GM18498 (cell line): ENCODE results near the gene TMF1.

ENCODE experiments used
- ATAC-seq: cut with Tn5 transposase; IDR thresholded peaks from one replicate; pipeline ENCODE4 v1.9.1; 2021; ENCODE audit warnings: mild to moderate bottlenecking, moderate library complexity; ENCODE audit not compliant: unreplicated experiment

TMF1 gene

DNA sequence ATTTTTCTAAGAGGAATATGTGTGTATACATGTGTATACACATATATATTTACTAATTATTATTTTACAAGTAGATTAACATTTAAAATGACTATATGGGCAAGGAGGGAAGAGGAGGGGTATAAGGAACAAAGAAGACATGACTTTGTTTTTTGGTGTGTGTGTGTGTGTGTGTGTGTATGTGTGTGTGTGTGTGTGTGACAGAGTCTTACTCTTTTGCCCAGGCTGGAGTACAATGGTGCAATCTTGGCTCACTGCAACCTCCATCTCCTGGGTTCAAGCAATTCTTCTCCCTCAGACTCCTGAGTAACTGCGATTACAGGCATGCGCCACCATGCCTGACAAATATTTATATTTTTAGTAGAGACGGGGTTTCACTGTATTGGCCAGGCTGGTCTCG lies 36.0 kb downstream of the TMF1 start:
- no peak for ATAC-seq

DNA sequence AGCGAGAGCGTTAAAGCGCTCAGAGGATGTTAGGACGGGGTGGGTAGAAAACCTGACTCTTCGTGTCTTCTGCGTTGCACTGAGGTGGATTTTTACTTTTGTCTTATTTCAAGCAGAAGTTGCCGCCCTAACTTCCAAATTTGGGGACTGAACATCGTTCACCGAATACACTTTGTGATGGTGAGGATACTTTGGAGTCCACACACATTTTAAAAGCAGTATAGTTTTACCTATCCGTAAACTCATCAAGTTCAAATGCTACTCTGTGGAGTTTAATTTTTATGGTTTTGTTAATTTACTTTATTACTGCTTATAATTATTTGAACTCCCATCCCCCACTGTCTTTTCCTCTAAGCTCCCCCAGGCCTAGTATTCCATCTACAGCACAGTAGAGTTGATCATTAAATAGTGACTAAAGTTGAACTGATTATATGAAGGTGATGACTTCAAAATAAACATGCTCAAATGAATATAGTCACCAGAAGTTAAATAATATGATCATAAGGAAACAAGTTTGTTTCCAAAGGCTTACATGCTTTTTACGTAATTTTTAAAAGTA lies 38.0 kb downstream of the TMF1 start:
- no peak for ATAC-seq

DNA sequence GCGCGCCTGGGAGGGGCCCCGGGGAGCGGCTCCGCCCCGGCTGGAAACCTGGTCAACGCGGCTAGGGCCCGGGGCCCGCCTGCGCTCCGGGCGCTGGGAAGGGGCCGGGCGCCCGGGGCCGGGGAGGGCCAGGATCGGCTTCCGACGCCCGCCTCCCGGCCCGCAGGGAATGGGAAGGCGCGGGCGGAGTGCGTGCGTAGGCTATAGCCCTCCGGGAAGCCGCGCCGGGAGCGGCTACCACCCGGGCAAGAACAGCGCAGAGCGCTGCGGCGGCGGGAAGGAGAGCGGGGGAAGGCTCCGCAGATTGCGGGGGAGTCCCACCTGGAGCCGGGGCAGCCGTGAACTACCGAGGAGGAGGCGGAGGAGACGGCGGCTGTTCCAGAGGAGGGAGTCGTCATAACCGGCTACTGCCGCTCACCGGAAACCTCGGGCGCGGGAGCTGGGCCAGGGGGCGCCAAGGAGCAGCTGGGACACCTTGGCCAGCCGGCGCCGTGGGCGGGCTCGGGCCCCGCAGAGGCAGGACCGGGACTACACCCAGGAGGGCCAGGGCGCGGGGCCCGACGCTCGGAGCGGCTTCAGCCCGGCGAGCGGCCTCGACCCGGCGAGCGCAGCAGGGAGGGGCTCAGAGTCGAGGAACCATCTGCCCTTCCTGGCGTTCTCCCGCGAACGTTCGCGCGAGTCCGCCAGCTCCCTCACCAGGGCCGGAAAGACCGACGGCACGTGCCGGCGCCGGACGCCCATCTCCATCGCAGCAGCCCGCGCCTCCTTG lies 38.7 kb downstream of the TMF1 start, which contains the start of gene EOGT:
TSS of gene EOGT (minus strand) at position 432 of the 769 bp plus-strand sequence. CDS start 3,838 bp downstream, outside the sequence.
- ATAC-seq = peak; percentile 89

DNA sequence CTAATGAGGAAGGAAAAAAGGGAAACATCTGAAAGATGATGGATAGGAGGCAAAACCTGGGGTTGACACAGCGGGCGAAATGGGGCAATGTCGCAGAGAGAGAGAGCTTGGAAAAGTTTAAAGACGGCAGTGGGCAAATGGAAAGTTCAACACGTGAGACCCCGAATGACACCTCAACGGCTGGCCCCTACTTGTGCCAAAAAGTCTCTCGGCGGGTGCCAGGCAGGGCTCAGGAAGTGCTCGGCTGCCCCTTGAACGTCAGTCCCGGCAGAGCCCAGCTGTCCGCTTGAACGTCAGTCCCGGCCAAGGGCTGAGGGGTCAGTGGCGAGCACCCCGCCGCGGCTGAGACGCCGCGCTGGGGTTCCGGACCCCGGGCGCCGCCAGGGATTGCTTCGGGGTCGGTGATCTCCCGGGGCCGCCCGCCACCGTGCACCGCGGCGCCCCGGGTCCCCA lies 39.3 kb downstream of the TMF1 start:
- ATAC-seq = peak; percentile 41

DNA sequence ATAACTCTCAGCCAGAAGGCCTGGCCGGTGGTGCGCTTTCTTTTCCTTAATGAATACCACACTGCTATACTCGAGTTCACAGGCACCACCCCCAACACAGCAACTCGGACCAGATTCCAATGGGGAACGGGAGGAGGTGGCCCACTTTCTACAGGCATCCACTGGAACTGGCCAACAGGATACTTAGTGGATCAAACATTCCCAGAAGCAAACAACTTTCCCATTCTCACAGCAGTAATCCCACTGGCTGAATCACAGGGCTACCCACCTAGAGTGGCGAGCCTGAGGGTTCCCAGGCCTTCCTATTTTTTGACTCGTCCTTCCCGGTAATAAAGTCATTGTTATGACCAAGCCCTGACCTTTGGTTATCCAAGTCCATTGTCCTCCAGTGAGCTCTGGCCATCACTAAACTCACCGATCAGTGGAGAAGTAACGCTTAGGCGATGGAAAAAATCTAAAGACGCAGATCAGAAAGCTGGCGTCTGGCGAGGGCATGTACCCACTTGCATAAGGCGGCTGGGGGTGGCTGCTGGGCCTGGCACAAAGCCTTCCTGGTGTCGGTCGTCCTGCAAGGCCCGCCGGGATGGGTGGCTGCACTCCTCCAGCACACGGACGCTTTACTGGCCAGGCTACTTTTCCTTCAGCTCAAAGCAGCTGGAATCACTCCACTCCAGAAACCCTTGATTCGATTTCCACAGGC lies 39.9 kb downstream of the TMF1 start:
- no peak for ATAC-seq

DNA sequence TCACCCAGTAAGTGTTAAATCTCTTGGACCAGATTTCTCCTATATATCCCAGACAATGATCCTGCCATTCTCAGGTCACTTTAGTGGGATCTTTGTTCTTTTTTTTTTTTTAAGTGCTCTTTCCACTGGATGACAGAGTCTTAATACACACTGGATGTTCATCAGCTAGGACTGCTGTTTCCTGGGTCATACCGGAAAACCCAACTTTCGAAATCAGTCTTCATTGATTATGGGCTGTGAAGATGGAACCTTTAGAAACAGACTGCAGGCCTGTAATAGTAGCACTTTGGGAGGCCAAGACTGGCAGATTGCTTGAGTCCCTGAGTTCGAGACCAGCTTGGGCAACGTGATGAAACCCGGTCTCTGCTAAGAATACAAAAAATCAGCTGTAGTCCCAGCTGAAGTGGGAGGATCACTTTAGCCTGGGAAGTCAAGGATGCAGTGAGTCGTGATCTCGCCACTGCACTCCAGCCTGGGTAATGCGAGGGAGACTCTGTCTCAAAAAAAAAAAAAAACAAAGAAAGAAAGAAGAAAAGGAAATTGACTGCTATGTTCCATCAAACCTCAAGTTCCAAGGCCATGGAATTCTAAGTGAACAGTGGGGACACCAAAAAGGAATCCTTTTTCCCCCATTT lies 40.9 kb downstream of the TMF1 start:
- ATAC-seq = no peak

GRCh38 chr3:69009559-69010410 lies 42.3 kb downstream of the TMF1 start:
- no peak for ATAC-seq

- no peak for ATAC-seq
Observed at GRCh38 chr3:69008980-69009379, 43.2 kb downstream of the TMF1 start.

GRCh38 chr3:69005791-69006482 lies 46.2 kb downstream of the TMF1 start:
- no peak for ATAC-seq

- ATAC-seq = no peak
Observed at GRCh38 chr3:69005071-69005790, 46.9 kb downstream of the TMF1 start.

- no peak for ATAC-seq
Observed at GRCh38 chr3:69004138-69004537, 48.0 kb downstream of the TMF1 start.

DNA sequence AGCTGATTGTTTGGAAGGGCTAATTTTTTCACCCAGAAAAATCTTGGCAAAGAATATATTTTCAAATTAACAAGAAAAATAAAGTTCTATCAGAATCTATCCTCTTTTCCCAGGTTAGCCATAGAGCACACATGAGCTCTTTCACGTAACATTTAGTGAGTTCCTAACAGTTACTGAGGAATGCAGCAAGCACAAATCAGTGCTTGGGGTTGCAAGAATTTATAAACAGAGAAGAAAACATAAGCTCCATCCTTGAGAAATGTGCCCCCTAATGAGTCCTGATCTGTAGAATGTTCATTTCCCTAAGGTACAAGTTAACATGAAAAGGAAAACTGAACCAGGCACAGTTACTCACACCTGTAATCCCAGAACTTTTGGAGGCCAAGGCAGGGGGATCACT lies 52.5 kb downstream of the TMF1 start:
- ATAC-seq = no peak

- no peak for ATAC-seq
Observed at GRCh38 chr3:68999158-68999557, 53.0 kb downstream of the TMF1 start.

DNA sequence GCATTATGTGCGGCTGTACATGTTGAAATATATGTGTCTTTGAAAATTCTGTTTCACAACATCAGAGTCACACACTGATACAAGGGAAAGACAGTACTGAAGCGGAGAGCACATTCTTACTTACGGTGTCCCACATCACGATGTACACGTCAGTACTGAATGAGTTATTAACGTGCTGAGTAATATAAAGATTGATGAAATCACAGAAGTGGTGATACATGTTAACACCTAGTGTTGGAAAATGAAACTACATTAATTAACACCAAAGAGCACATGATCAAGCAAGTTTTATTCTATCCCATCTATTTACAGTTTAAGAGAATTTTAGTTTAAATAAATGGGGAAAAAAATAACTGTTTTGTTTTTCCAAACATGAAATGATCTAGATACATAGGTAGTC lies 54.2 kb downstream of the TMF1 start:
- ATAC-seq = no peak

DNA sequence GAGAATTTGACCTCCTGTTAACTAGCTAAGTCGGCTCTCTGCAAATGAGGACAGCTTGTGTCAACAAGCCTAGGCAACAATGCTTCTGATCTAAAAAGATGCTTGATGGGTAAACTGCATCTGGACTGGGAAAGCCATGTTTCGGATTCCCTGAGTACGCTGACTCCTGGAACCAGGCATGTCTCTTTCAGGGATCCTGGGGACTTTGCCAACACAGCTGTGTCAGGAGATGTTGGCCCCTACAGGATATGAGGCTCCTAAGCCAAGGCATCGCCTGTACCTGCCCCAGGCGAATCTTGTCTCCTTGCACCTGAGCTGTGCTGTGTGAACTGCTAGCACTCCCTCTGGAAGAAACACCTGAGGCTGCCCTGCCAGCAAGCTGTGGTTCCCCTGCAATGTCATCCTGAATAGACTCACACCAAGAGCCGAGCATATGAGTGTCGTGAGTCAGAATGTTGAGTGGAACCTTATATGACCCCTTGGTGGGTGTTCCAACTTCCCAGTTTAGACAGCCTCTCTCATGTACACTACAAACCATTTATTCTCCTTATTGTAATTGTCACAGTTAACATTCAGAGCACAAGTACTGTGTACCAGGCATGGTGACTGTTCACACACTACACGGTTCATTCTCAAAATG lies 55.7 kb downstream of the TMF1 start:
- ATAC-seq = no peak

DNA sequence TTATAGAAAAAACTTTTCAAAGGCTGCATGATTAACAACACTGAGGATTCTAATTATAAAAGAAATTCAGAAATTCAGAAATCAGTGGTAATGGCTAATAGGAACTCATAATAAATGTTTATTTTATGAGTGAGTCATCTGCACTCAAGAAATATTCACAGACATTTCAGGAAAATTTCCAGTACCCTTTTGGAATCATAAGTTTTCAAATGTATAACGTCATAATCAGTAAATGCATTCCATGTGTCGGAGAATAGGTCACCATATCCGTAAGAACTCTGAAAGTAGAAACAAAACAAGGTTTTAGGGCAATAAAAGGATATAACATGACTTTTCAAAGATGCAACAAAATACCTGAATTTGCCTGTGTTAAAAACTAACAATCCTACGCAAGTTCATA lies 63.4 kb downstream of the TMF1 start:
- no peak for ATAC-seq

GRCh38 chr3:68987322-68987721 lies 64.8 kb downstream of the TMF1 start:
- no peak for ATAC-seq

DNA sequence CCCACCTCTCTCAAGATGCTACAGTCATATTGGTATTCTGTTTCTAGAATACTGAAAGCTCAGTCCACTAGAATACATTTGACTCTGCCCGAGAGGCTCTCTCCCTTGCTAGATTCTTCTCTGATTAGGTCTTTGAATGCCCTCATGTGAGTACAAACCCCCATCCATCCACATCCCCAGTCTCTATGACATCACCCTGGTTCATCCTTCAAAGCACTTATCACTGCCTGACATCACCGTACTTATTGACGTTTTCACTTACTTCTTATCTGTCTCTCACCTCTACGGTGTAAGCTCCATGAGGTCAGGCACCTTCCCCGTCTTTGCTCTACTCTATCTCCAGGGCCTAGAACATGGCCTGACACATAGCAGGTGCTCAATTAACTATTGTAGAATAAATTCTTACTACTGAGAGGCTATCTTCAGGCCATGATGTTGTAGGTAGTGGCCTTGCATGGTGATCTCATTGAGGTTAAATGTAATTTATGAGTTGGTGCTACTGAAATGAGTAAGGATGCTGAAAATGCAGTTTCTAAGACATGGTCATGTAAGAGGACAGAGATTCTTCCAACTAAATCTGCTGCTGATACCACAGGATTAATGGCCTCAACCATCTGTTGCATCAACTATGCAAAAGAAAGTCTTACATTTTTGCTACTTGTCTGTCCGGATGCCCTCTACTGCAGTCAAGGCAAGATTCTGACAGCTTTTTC lies 65.5 kb downstream of the TMF1 start:
- ATAC-seq = no peak
